CD4-positive, alpha-beta T cell treated with Interleukin-4 for 4 hours (primary cell): Measurements from ENCODE around the gene BPIFB3.
"Not testable (repeated sequence)": the region's sequence is repeated elsewhere in the genome, so short reads cannot be mapped to it uniquely, and the experiment has no call there.

Experiments
- DNase-seq: peaks from one replicate; pipeline ENCODE4 v3.0.0-alpha.2; 2020

BPIFB3 gene

DNA sequence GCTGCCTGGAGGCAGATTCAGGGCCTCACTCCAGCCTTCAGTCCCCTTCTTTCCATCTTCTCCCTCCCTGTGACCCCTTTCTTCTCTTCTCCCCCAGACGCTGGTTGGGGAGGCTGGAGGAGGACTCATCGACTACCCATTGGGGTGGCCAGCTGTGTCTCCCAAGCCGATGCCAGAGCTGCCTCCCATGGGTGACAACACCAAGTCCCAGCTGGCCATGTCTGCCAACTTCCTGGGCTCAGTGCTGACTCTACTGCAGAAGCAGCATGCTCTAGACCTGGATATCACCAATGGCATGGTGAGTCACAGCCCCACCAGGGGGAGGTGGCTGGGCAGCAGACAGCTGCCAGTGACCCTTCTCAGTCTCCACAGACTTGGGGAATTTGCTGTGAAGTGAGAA is 38.7 kb downstream of the BPIFB3 start:
- DNase-seq = no peak

GRCh38 chr20:33093074-33093473 is 39.4 kb downstream of the BPIFB3 start:
- DNase-seq = no peak

- DNase-seq = no peak
These were observed 39.9 kb downstream of the BPIFB3 start for GRCh38 chr20:33093582-33093981.

- no peak for DNase-seq
These were observed 41.5 kb downstream of the BPIFB3 start for GRCh38 chr20:33095249-33095648.

DNA sequence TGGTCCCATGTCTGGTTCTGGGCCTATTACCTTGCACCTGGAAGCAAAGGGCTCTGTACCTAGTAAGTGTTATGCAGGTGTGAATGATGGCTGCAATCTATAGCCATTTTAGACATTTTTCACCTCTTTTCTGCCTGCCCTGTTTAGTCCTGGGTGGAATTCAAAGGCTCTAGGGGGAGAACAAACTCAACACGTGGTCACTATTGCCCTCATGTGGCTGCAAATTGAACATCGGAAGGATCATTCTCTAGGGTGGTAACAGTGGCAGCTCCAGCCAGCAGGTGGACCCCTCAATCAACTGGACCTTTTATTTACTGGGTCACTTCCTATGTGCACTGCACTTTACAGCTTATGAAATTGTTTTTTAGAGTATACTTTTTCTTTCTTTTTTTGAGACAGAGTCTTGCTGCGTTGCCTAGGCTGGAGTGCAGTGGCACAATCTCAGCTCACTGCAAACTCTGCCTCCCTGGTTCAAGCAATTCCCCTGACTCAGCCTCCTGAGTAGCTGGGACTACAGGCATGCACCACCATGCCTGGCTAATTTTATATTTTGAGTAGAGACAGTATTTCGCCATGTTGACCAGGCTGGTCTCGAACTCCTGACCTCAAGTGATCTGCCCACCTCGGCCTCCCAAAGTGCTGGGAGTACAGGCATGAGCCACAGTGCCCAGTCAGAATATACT is 42.3 kb downstream of the BPIFB3 start:
- peak; percentile 24 for DNase-seq

- no peak for DNase-seq
These were observed 43.3 kb downstream of the BPIFB3 start for GRCh38 chr20:33097001-33097400.

- DNase-seq = no peak
These were observed 46.3 kb downstream of the BPIFB3 start for GRCh38 chr20:33099843-33100538.

DNA sequence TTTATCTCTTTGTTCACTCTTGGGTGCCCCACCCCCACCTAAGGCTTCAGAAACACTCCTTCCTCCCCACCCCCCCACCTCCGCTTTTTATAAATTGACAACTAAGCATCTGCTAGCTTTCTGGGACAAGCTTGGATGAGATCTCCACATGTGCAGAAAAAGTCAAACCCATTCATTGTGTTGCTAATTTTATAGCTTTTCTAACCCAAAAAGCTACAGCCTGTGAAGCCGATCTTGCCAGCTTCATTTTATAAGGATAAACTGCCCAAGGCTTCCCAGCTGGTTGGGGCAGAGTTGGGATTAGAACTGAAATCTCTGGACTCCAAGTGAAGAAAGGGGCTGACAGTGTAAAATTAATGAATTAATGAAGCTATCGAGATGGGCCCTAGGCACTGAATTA is 49.9 kb downstream of the BPIFB3 start:
- no peak for DNase-seq

- no peak for DNase-seq
These were observed 50.6 kb downstream of the BPIFB3 start for GRCh38 chr20:33104336-33104735.

DNA sequence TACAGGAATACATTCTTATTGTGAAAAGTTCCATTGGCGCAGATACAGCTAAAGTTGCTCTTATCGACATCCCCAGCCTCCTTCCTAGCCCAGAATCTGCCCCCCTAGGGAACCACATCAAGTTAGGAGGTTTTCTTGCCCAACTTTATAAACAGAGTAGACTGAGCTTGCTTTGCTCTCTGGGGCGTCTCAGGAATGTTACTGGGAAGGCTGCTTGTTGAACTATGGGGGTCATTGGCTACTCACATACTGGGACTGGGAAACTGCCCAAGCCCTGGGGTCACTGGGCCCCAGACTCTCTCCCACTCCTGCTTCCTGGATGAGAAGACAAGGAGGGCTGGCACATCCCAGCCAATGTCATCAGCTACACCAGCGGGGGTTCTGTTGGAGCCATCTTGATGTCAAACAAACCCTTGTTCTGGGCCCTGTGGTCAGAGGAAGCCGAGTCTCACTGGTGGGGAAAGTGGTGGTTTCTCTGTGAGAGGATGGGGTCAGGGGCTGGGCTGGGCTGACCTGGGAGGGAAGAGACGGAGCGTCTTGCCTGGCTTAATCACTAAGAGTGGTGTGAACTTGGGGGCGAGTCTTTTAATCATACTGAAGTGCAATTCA is 51.7 kb downstream of the BPIFB3 start:
- no peak for DNase-seq

- not testable (repeated sequence) for DNase-seq
These were observed 52.4 kb downstream of the BPIFB3 start for GRCh38 chr20:33106058-33106620.

- DNase-seq = no peak
These were observed 55.0 kb downstream of the BPIFB3 start for GRCh38 chr20:33108661-33109060.

DNA sequence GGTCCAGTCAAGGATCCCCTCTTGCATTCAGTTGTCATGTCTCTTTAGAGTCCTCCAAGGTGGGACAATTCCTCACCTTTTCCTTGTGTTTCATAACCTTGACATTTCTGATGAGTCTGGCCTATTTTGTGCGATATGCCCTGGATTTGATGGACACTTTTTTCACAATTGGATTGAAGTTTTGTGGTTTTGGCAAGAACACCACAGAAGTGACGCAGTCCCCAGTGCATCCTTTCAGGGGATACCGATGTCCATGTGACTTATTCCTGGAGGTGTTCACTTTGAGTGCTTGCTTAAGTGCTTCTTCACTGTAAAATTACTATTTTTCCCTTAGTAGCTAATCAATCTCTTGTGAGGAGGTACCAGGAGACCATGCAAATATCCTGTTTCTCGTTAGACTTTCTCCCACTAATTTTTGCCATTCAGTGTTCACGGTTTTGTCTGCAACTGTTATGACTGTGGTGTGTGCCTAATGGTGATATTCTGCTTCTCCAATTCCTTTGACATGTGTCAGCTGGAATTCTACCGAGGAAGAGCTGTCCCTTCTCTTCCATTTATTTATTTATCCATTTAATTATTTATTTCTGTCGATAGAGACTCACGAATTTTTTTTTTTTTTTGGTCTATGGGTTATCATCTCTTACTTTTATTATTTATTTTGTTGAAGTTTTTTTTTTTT is 56.6 kb downstream of the BPIFB3 start:
- DNase-seq = no peak

- DNase-seq = no peak
These were observed 57.6 kb downstream of the BPIFB3 start for GRCh38 chr20:33111306-33111705.

DNA sequence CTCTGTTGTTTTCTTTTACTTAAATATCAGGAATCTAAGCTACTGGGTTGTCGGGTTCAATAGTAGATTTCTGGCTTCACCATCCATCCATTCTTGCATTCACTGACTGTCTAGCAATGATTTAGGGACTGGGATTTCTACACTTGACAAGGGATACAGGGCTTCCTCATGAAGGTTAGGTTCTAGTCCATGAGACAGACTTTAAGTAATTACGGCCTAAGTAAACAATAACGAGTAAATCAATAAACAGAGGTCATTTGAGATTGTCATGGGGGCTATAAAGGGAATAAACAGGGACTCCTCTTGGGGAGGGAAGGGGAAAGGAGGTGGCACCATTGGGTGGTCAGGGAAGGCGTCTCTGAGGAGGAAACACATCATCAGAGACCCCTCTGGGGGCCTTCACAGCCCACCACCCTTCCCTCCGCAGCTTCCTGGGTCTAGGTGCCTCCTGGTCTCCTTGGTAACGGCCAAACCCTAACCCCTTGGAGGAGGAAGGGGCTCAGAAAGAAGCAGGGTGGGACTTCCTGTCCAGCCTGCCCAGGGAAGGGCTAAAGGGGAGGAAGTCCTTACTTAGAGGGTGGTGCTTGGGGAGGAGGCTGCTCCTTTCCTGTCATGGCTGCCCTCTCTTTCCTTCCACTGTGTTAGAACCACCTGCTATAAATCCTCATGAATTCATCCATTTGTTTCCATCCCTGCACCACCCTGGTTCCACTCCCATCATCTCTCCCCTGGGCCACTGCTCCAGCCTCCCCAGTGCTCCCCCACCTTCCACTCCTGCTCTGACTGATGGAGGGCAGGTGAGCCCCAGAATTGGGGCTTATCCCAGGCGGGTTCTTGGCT is 59.1 kb downstream of the BPIFB3 start:
- DNase-seq = no peak

- no peak for DNase-seq
These were observed 59.7 kb downstream of the BPIFB3 start for GRCh38 chr20:33113387-33113908.

DNA sequence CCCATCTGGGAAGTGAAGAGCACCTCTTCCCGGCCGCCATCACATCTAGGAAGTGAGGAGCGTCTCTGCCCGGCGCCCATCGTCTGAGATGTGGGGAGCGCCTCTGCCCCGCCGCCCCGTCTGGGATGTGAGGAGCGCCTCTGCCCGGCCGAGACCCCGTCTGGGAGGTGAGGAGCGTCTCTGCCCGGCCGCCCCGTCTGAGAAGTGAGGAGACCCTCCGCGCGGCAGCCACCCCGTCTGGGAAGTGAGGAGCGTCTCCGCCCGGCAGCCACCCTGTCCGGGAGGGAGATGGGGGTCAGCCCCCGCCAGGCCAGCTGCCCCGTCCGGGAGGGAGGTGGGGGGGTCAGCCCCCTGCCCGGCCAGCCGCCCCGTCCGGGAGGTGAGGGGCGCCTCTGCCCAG is 61.8 kb downstream of the BPIFB3 start:
- DNase-seq = not testable (repeated sequence)

GRCh38 chr20:33119725-33120720 is 66.3 kb downstream of the BPIFB3 start:
- no peak for DNase-seq

- DNase-seq = no peak
These were observed 67.2 kb downstream of the BPIFB3 start for GRCh38 chr20:33120934-33121333.

- DNase-seq = not testable (repeated sequence)
These were observed 68.6 kb downstream of the BPIFB3 start for GRCh38 chr20:33122297-33122696.
